Prostate gland (tissue), 2 donors: ENCODE data around the gene HOXC6. TPM values are rescaled to one million over a fixed set of nuclear protein-coding genes. Genes with fewer than 3 reads are reported as not detected.

ENCODE experiments used
- DNase-seq: peaks from one replicate; pipeline ENCODE4 v3.0.0-alpha.2; 2019; ENCODE audit warnings: low spot score
- H3K27ac ChIP-seq, 2 donors: fragments of 200-600 bp; sonication (generic); 2 replicates each; pipeline ENCODE4 v1.5.1; 2017 to 2019
- H3K27me3 ChIP-seq: fragments of 200-600 bp; sonication (generic); replicated peaks from 2 replicates; pipeline ENCODE4 v1.5.1; 2019; ENCODE audit not compliant: insufficient read depth
- H3K36me3 ChIP-seq, 2 donors: fragments of 200-600 bp; sonication (generic); 1 replicate in 1 of 2; 2 replicates in 1 of 2; pipeline versions ENCODE4 v1.5.1 to v1.8.1; 2017 to 2019
- H3K4me1 ChIP-seq: fragments of 200-600 bp; sonication (generic); replicated peaks from 2 replicates; pipeline ENCODE4 v1.5.1; 2019
- H3K4me3 ChIP-seq, 2 donors: fragments of 200-600 bp; sonication (generic); 2 replicates each; pipeline ENCODE4 v1.5.1; 2017 to 2019
- H3K9me3 ChIP-seq: fragments of 200-600 bp; sonication (generic); 2 replicates; pipeline ENCODE4 v1.5.1; 2017
- CTCF ChIP-seq, 4 experiments: fragments of 200-600 bp in 2 of 4; fragments of 450-650 bp in 2 of 4; sonication (generic) in 2 of 4; IDR thresholded peaks; 1 replicate in 3 of 4; 2 replicates in 1 of 4; pipeline ENCODE4 v1.5.1; 2016 to 2019; ENCODE audit warnings: antibody characterized with exemption in 4 of 4, mild to moderate bottlenecking in 2 of 4, moderate library complexity in 2 of 4
- POLR2A ChIP-seq: fragments of 450-650 bp; IDR thresholded peaks from one replicate; pipeline ENCODE4 v1.6.1; 2016; ENCODE audit warnings: antibody characterized with exemption, mild to moderate bottlenecking
- POLR2AphosphoS5 ChIP-seq: sonication (generic); formaldehyde crosslinking; IDR thresholded peaks from one replicate; pipeline ENCODE4 v1.6.1; 2017; ENCODE audit warnings: antibody characterized with exemption
- WGBS: methylation state at CpG from one replicate; pipeline ENCODE4 v1.1.5; 2018; 5-methylcytosine and 5-hydroxymethylcytosine counted together
- intact Hi-C: fragments of 100-400 bp; cut with DNase I; formaldehyde crosslinking; loops from one replicate; pipeline ENCODE4 v1.14.2; 2022
- total RNA-seq, 2 donors: library from RNA; depleted of rRNA; stranded (reverse); fragments of >200 nt; gene quantifications; one replicate each; pipeline ENCODE4 v1.1.0, GENCODE V29; 2016

Gene HOXC6
- total RNA-seq, 2 donors from 2014 or later = 1.3 TPM; not detected in 1

GRCh38 chr12:54045868-54046521 lies 17.8 kb downstream of the HOXC6 start:
- Histone ChIP-seq H3K27ac (no peak overlapping the region), H3K27me3 (peaks cover 84% of the 10 kb centered on the region), H3K4me3 (no peak overlapping the region), H3K4me1 (no peaks in the 10 kb centered on the region), H3K9me3 (no peaks in the 10 kb centered on the region), H3K36me3 (no peaks in the 10 kb centered on the region)
- intact Hi-C loops = no loop called here
- no peak for TF ChIP-seq POLR2AphosphoS5
- no peak for TF ChIP-seq CTCF (IDR thresholded peaks at IDR 0.05)
- no peak for TF ChIP-seq POLR2A
- DNase-seq = no peak
- 24% methylated on average over 16 of the region's 16 CpGs for WGBS

- no peak overlapping the region for H3K4me3 ChIP-seq
- WGBS = 13% methylated on average over 27 of the region's 27 CpGs
- H3K27me3 ChIP-seq = peaks cover 85% of the 10 kb centered on the region
Observed at GRCh38 chr12:54046809-54047159, 18.5 kb downstream of the HOXC6 start.

GRCh38 chr12:54047160-54047963 lies 19.1 kb downstream of the HOXC6 start:
- H3K4me1 ChIP-seq = no peaks in the 10 kb centered on the region
- no peak for DNase-seq
- intact Hi-C loops = no loop called here
- TF ChIP-seq POLR2AphosphoS5 (no peak), CTCF (IDR thresholded peaks at IDR 0.05) (no peak), POLR2A (no peak)
- H3K4me3 ChIP-seq = no peak overlapping the region
- H3K27me3 ChIP-seq = peaks cover 81% of the 10 kb centered on the region
- H3K9me3 ChIP-seq = no peaks in the 10 kb centered on the region
- WGBS = 9% methylated on average over 61 of the region's 61 CpGs
- no peak overlapping the region for H3K27ac ChIP-seq
- H3K36me3 ChIP-seq = no peaks in the 10 kb centered on the region

More at GRCh38 chr12:54046809-54047159, 18.5 kb downstream of the HOXC6 start:
- no peaks in the 10 kb centered on the region for H3K4me1 ChIP-seq
- intact Hi-C loops = no loop called here
- H3K27ac ChIP-seq = no peak overlapping the region
- DNase-seq = no peak
- H3K9me3 ChIP-seq = no peaks in the 10 kb centered on the region
- TF ChIP-seq CTCF (IDR thresholded peaks at IDR 0.05) = no peak
- TF ChIP-seq POLR2A = no peak
- TF ChIP-seq POLR2AphosphoS5 = no peak
- H3K36me3 ChIP-seq = no peaks in the 10 kb centered on the region

- no peaks in the 10 kb centered on the region for H3K4me1 ChIP-seq
- intact Hi-C loops = no loop called here
- no peak overlapping the region for H3K27ac ChIP-seq
- TF ChIP-seq POLR2A (no peak), CTCF (IDR thresholded peaks at IDR 0.05) (no peak), POLR2AphosphoS5 (no peak)
- H3K27me3 ChIP-seq = peaks cover 80% of the 10 kb centered on the region
- H3K36me3 ChIP-seq = no peaks in the 10 kb centered on the region
- no peak for DNase-seq
- WGBS = 21% methylated on average over 8 of the region's 8 CpGs
- no peak overlapping the region for H3K4me3 ChIP-seq
- H3K9me3 ChIP-seq = no peaks in the 10 kb centered on the region
Observed at GRCh38 chr12:54047964-54048303, 19.7 kb downstream of the HOXC6 start.
